GM12874 (cell line): Measurements from ENCODE around the gene PLXDC2.

Source experiments
- CTCF ChIP-seq: IDR thresholded peaks from 2 replicates; pipeline ENCODE4 v1.5.1; 2011; ENCODE audit warnings: low read depth, mild to moderate bottlenecking, control low read depth, low read length, moderate library complexity; ENCODE audit not compliant: insufficient read depth

The PLXDC2 gene

GRCh38 chr10:20256969-20257368 lies 440.7 kb downstream of the PLXDC2 start:
- no peak for TF ChIP-seq CTCF

- no peak for TF ChIP-seq CTCF
Observed at GRCh38 chr10:20257422-20257821, 441.2 kb downstream of the PLXDC2 start.

GRCh38 chr10:20265146-20265545 lies 448.9 kb downstream of the PLXDC2 start:
- no peak for TF ChIP-seq CTCF

- TF ChIP-seq CTCF = no peak
Observed at GRCh38 chr10:20267734-20268133, 451.5 kb downstream of the PLXDC2 start.

GRCh38 chr10:20271490-20271889 lies 455.3 kb downstream of the PLXDC2 start:
- no peak for TF ChIP-seq CTCF

- TF ChIP-seq CTCF = no peak
Observed at GRCh38 chr10:20272608-20273007, 456.4 kb downstream of the PLXDC2 start.

GRCh38 chr10:20274571-20274970 lies 458.3 kb downstream of the PLXDC2 start:
- TF ChIP-seq CTCF = no peak
